Measurements from ENCODE around the gene SCARF2. TPM values are rescaled to one million over a fixed set of nuclear protein-coding genes. Genes with fewer than 3 reads are reported as not detected.
A peak's percentile ranks its signal among the peaks of the same experiment; 100 is the strongest.
"Not testable (repeated sequence)": the region's sequence is repeated elsewhere in the genome, so short reads cannot be mapped to it uniquely, and the experiment has no call there.

SCARF2 gene
- total RNA-seq, 1 donor from 2014 or later: 30.6 TPM

GRCh38 chr22:20404881-20405280 is 32.7 kb downstream of the SCARF2 start:
- intact Hi-C loops (cut with DNase I): no loop called here
- DNase-seq (ENCODE audit: low spot score): no peak
- no peak for ATAC-seq

- no peak for DNase-seq (ENCODE audit: low spot score)
Observed at GRCh38 chr22:20403779-20404140, 33.9 kb downstream of the SCARF2 start.

GRCh38 chr22:20402960-20403778 is 34.5 kb downstream of the SCARF2 start:
- DNase-seq (ENCODE audit: low spot score): no peak
- intact Hi-C loops (cut with DNase I): no loop called here

More at GRCh38 chr22:20403779-20404140, 33.9 kb downstream of the SCARF2 start:
- intact Hi-C loops (cut with DNase I): no loop called here
- ATAC-seq: no peak

GRCh38 chr22:20401376-20402014 is 36.1 kb downstream of the SCARF2 start:
- ATAC-seq (no peak), DNase-seq (ENCODE audit: low spot score) (no peak)
- intact Hi-C loops (cut with DNase I): no loop called here

More at GRCh38 chr22:20402960-20403778, 34.5 kb downstream of the SCARF2 start:
- ATAC-seq: no peak

GRCh38 chr22:20400606-20401375 is 36.8 kb downstream of the SCARF2 start:
- DNase-seq (ENCODE audit: low spot score) (no peak), ATAC-seq (no peak)
- intact Hi-C loops (cut with DNase I): no loop called here

GRCh38 chr22:20399866-20400605 is 37.6 kb downstream of the SCARF2 start:
- no peak for DNase-seq (ENCODE audit: low spot score)
- no peak for ATAC-seq

GRCh38 chr22:20398420-20398819 is 39.2 kb downstream of the SCARF2 start:
- ATAC-seq (no peak), DNase-seq (ENCODE audit: low spot score) (no peak)
- intact Hi-C loops (cut with DNase I): no loop called here

More at GRCh38 chr22:20399866-20400605, 37.6 kb downstream of the SCARF2 start:
- intact Hi-C loops (cut with DNase I): no loop called here

GRCh38 chr22:20397498-20397897 is 40.1 kb downstream of the SCARF2 start:
- ATAC-seq: no peak
- DNase-seq (ENCODE audit: low spot score): no peak
- intact Hi-C loops (cut with DNase I): no loop called here

GRCh38 chr22:20396639-20397038 is 41.0 kb downstream of the SCARF2 start:
- ATAC-seq: peak; percentile 49
- no peak for DNase-seq (ENCODE audit: low spot score)
- intact Hi-C loops (cut with DNase I): no loop called here

GRCh38 chr22:20395907-20396287 is 41.7 kb downstream of the SCARF2 start:
- no peak for DNase-seq (ENCODE audit: low spot score)
- no peak for ATAC-seq
- intact Hi-C loops (cut with DNase I): no loop called here

- DNase-seq (ENCODE audit: low spot score): no peak
- intact Hi-C loops (cut with DNase I): no loop called here
- no peak for ATAC-seq
Observed at GRCh38 chr22:20395181-20395906, 42.3 kb downstream of the SCARF2 start.

- ATAC-seq (peak; percentile 97), DNase-seq (ENCODE audit: low spot score) (peak; percentile 92)
- intact Hi-C loops (cut with DNase I): no loop called here
Observed at GRCh38 chr22:20393705-20394476, 43.7 kb downstream of the SCARF2 start, which contains the start of gene ZNF74. ZNF74 (plus strand) TSS chr22:20394151; CDS start chr22:20394629, 478 bp downstream.

GRCh38 chr22:20392983-20393704 is 44.5 kb downstream of the SCARF2 start:
- ATAC-seq (peak; percentile 18), DNase-seq (ENCODE audit: low spot score) (no peak)
- intact Hi-C loops (cut with DNase I): no loop called here

GRCh38 chr22:20392365-20392881 is 45.2 kb downstream of the SCARF2 start:
- intact Hi-C loops (cut with DNase I); DNase-seq (ENCODE audit: low spot score); ATAC-seq: not testable (repeated sequence)

GRCh38 chr22:20391222-20391621 is 46.4 kb downstream of the SCARF2 start:
- intact Hi-C loops (cut with DNase I): no loop called here
- ATAC-seq (no peak), DNase-seq (ENCODE audit: low spot score) (no peak)

GRCh38 chr22:20390394-20390907 is 47.2 kb downstream of the SCARF2 start:
- ATAC-seq: no peak
- intact Hi-C loops (cut with DNase I): no loop called here
- no peak for DNase-seq (ENCODE audit: low spot score)

GRCh38 chr22:20389288-20389687 is 48.3 kb downstream of the SCARF2 start:
- no peak for ATAC-seq
- intact Hi-C loops (cut with DNase I): no loop called here
- DNase-seq (ENCODE audit: low spot score): no peak

Measured in sciatic nerve (tissue), 2 donors.